ENCODE results near the gene C9orf50. TPM values are rescaled to one million over a fixed set of nuclear protein-coding genes. Genes with fewer than 3 reads are reported as not detected.

C9orf50 gene
- total RNA-seq, 3 donors from 2014 or later = not detected

- no peak overlapping the region for H3K4me3 Mint-ChIP-seq
- H3K9me3 Mint-ChIP-seq = no peaks in the 10 kb centered on the region
- peaks cover 12% of the 10 kb centered on the region for H3K4me1 Mint-ChIP-seq (ENCODE audit: low read depth)
- H3K27me3 Mint-ChIP-seq (ENCODE audit: low read depth) = peaks cover 2% of the 10 kb centered on the region
- no peak for ATAC-seq
- no peaks in the 10 kb centered on the region for H3K36me3 Mint-ChIP-seq (ENCODE audit: insufficient read depth)
- DNase-seq = no peak
These were observed 7.3 kb downstream of the C9orf50 start for GRCh38 chr9:129613520-129614175.

- Mint-ChIP-seq H3K4me3 (no peak overlapping the region), H3K9me3 (no peaks in the 10 kb centered on the region), H3K36me3 (ENCODE audit: insufficient read depth) (no peaks in the 10 kb centered on the region), H3K27me3 (ENCODE audit: low read depth) (no peaks in the 10 kb centered on the region), H3K4me1 (ENCODE audit: low read depth) (peaks cover 13% of the 10 kb centered on the region)
- no peak for DNase-seq
- ATAC-seq = no peak
These were observed 7.9 kb downstream of the C9orf50 start for GRCh38 chr9:129612815-129613519.

GRCh38 chr9:129612123-129612522 is 8.8 kb downstream of the C9orf50 start:
- Mint-ChIP-seq H3K27me3 (ENCODE audit: low read depth) (no peaks in the 10 kb centered on the region), H3K4me1 (ENCODE audit: low read depth) (peaks cover 19% of the 10 kb centered on the region)

GRCh38 chr9:129611307-129611800 is 9.5 kb downstream of the C9orf50 start:
- ATAC-seq = no peak
- H3K4me3 Mint-ChIP-seq = peak overlapping the region; percentile 76
- H3K4me1 Mint-ChIP-seq (ENCODE audit: low read depth) = peaks cover 20% of the 10 kb centered on the region
- no peaks in the 10 kb centered on the region for H3K9me3 Mint-ChIP-seq
- no peak for DNase-seq
- no peaks in the 10 kb centered on the region for H3K36me3 Mint-ChIP-seq (ENCODE audit: insufficient read depth)
- no peaks in the 10 kb centered on the region for H3K27me3 Mint-ChIP-seq (ENCODE audit: low read depth)

More at GRCh38 chr9:129612123-129612522, 8.8 kb downstream of the C9orf50 start:
- Mint-ChIP-seq H3K36me3 (ENCODE audit: insufficient read depth) (no peaks in the 10 kb centered on the region), H3K9me3 (no peaks in the 10 kb centered on the region), H3K4me3 (no peak overlapping the region)
- ATAC-seq (no peak), DNase-seq (no peak)

GRCh38 chr9:129610473-129611306 is 10.2 kb downstream of the C9orf50 start:
- peaks cover 22% of the 10 kb centered on the region for H3K4me1 Mint-ChIP-seq (ENCODE audit: low read depth)
- peak; percentile 79 to 80 for ATAC-seq

GRCh38 chr9:129610213-129610472 is 10.8 kb downstream of the C9orf50 start:
- H3K27me3 Mint-ChIP-seq (ENCODE audit: low read depth) = no peaks in the 10 kb centered on the region

More at GRCh38 chr9:129610473-129611306, 10.2 kb downstream of the C9orf50 start:
- Mint-ChIP-seq H3K9me3 (no peaks in the 10 kb centered on the region), H3K27me3 (ENCODE audit: low read depth) (no peaks in the 10 kb centered on the region), H3K36me3 (ENCODE audit: insufficient read depth) (no peaks in the 10 kb centered on the region), H3K4me3 (peak overlapping the region; percentile 76)
- peak; percentile 72 for DNase-seq

GRCh38 chr9:129609486-129610212 is 11.3 kb downstream of the C9orf50 start:
- DNase-seq = peak; percentile 55
- H3K4me3 Mint-ChIP-seq = peak overlapping the region; percentile 82
- H3K4me1 Mint-ChIP-seq (ENCODE audit: low read depth) = peaks cover 25% of the 10 kb centered on the region
- no peaks in the 10 kb centered on the region for H3K9me3 Mint-ChIP-seq
- H3K36me3 Mint-ChIP-seq (ENCODE audit: insufficient read depth) = no peaks in the 10 kb centered on the region
- ATAC-seq = peak; percentile 24 to 48
- H3K27me3 Mint-ChIP-seq (ENCODE audit: low read depth) = no peaks in the 10 kb centered on the region

More at GRCh38 chr9:129610213-129610472, 10.8 kb downstream of the C9orf50 start:
- Mint-ChIP-seq H3K4me3 (peak overlapping the region; percentile 76), H3K36me3 (ENCODE audit: insufficient read depth) (no peaks in the 10 kb centered on the region), H3K9me3 (no peaks in the 10 kb centered on the region), H3K4me1 (ENCODE audit: low read depth) (peaks cover 23% of the 10 kb centered on the region)
- DNase-seq (no peak), ATAC-seq (no peak)

- ATAC-seq (no peak), DNase-seq (no peak)
- Mint-ChIP-seq H3K4me1 (ENCODE audit: low read depth) (peaks cover 30% of the 10 kb centered on the region), H3K4me3 (no peak overlapping the region), H3K36me3 (ENCODE audit: insufficient read depth) (no peaks in the 10 kb centered on the region), H3K9me3 (no peaks in the 10 kb centered on the region), H3K27me3 (ENCODE audit: low read depth) (no peaks in the 10 kb centered on the region)
These were observed 12.1 kb downstream of the C9orf50 start for GRCh38 chr9:129608561-129609481.

GRCh38 chr9:129607027-129607387 is 13.9 kb downstream of the C9orf50 start:
- DNase-seq (no peak), ATAC-seq (no peak)
- Mint-ChIP-seq H3K27me3 (ENCODE audit: low read depth) (no peaks in the 10 kb centered on the region), H3K36me3 (ENCODE audit: insufficient read depth) (no peaks in the 10 kb centered on the region), H3K9me3 (no peaks in the 10 kb centered on the region), H3K4me1 (ENCODE audit: low read depth) (peaks cover 32% of the 10 kb centered on the region), H3K4me3 (no peak overlapping the region)

- Mint-ChIP-seq H3K36me3 (ENCODE audit: insufficient read depth) (no peaks in the 10 kb centered on the region), H3K4me3 (no peak overlapping the region), H3K4me1 (ENCODE audit: low read depth) (peaks cover 32% of the 10 kb centered on the region), H3K9me3 (no peaks in the 10 kb centered on the region), H3K27me3 (ENCODE audit: low read depth) (no peaks in the 10 kb centered on the region)
- no peak for DNase-seq
- ATAC-seq = no peak
These were observed 14.5 kb downstream of the C9orf50 start for GRCh38 chr9:129606161-129607026.

GRCh38 chr9:129604766-129605163 is 16.1 kb downstream of the C9orf50 start:
- ATAC-seq (no peak), DNase-seq (no peak)
- no peak overlapping the region for H3K4me3 Mint-ChIP-seq
- H3K27me3 Mint-ChIP-seq (ENCODE audit: low read depth) = no peaks in the 10 kb centered on the region
- peaks cover 24% of the 10 kb centered on the region for H3K4me1 Mint-ChIP-seq (ENCODE audit: low read depth)
- no peaks in the 10 kb centered on the region for H3K9me3 Mint-ChIP-seq
- H3K36me3 Mint-ChIP-seq (ENCODE audit: insufficient read depth) = no peaks in the 10 kb centered on the region

GRCh38 chr9:129604056-129604765 is 16.7 kb downstream of the C9orf50 start:
- ATAC-seq (no peak), DNase-seq (no peak)
- H3K36me3 Mint-ChIP-seq (ENCODE audit: insufficient read depth) = no peaks in the 10 kb centered on the region
- H3K27me3 Mint-ChIP-seq (ENCODE audit: low read depth) = no peaks in the 10 kb centered on the region
- peaks cover 21% of the 10 kb centered on the region for H3K4me1 Mint-ChIP-seq (ENCODE audit: low read depth)
- H3K4me3 Mint-ChIP-seq = no peak overlapping the region
- H3K9me3 Mint-ChIP-seq = no peaks in the 10 kb centered on the region

Data from activated T-cell treated with anti-CD3 and anti-CD28 coated beads, Interleukin-2, amount 50 U/mL, for 4 hours (primary cell).